Neural crest cell (in vitro differentiated cells): ENCODE data around the gene VPS13D. TPM values are rescaled to one million over a fixed set of nuclear protein-coding genes. Genes with fewer than 3 reads are reported as not detected.

Experiments
- DNase-seq: peaks from one replicate; pipeline ENCODE4 v3.0.0; 2021; ENCODE audit warnings: low read depth, mixed read lengths, low spot score
- H3K27ac Mint-ChIP-seq: one replicate; pipeline ENCODE4 v1.8.0; 2021; ENCODE audit warnings: mild to moderate bottlenecking, mixed read lengths; ENCODE audit not compliant: unreplicated experiment
- H3K27me3 Mint-ChIP-seq: 2 replicates; pipeline ENCODE4 v1.8.0; 2021; ENCODE audit warnings: low read depth, mild to moderate bottlenecking, mixed read lengths
- H3K36me3 Mint-ChIP-seq: 2 replicates; pipeline ENCODE4 v1.8.0; 2021; ENCODE audit warnings: low read depth, mild to moderate bottlenecking, mixed read lengths
- H3K4me1 Mint-ChIP-seq: 2 replicates; pipeline ENCODE4 v1.8.0; 2021; ENCODE audit warnings: mixed read lengths
- H3K4me3 Mint-ChIP-seq: one replicate; pipeline ENCODE4 v1.8.0; 2021; ENCODE audit warnings: mild to moderate bottlenecking, mixed read lengths
- H3K9me3 Mint-ChIP-seq: 2 replicates; pipeline ENCODE4 v1.8.0; 2021; ENCODE audit warnings: mixed read lengths
- total RNA-seq: library from RNA; stranded (reverse); gene quantifications from 2 replicates; pipeline ENCODE4 v1.2.1, GENCODE V29; 2021
- TF ChIP-seq, protein P1 (sequence below): fragments of 200-600 bp; sonication (generic); conservative IDR thresholded peaks from 2 replicates; pipeline ENCODE4 v1.5.0; 2021; ENCODE audit warnings: antibody characterized with exemption, mild to moderate bottlenecking

VPS13D gene
- total RNA-seq, 1 donor from 2014 or later, result 24.5 TPM

DNA sequence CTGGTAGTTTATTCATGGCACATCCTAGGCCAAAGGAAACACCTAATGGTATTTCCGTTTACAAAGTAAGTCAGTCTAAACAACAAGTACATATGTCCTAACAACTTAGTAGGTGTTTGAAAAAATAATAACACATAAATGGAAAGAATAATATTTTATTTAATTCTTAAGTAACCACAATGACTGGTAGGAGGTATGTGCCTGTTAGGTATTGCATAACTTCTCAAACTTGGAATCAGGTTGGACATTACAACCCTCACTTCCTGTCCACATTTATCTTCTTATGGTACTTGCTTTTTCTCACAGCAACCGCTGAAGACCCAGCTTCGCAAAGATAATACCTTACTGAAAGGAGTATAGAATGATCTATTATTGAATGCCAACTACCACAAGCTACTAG is 64.2 kb downstream of the VPS13D start:
- H3K4me3 Mint-ChIP-seq, result no peak overlapping the region
- no peaks in the 10 kb centered on the region for H3K4me1 Mint-ChIP-seq
- H3K36me3 Mint-ChIP-seq, result peaks cover 5% of the 10 kb centered on the region
- no peaks in the 10 kb centered on the region for H3K9me3 Mint-ChIP-seq
- no peaks in the 10 kb centered on the region for H3K27me3 Mint-ChIP-seq
- H3K27ac Mint-ChIP-seq, result no peak overlapping the region
- TF ChIP-seq, protein P1, sequence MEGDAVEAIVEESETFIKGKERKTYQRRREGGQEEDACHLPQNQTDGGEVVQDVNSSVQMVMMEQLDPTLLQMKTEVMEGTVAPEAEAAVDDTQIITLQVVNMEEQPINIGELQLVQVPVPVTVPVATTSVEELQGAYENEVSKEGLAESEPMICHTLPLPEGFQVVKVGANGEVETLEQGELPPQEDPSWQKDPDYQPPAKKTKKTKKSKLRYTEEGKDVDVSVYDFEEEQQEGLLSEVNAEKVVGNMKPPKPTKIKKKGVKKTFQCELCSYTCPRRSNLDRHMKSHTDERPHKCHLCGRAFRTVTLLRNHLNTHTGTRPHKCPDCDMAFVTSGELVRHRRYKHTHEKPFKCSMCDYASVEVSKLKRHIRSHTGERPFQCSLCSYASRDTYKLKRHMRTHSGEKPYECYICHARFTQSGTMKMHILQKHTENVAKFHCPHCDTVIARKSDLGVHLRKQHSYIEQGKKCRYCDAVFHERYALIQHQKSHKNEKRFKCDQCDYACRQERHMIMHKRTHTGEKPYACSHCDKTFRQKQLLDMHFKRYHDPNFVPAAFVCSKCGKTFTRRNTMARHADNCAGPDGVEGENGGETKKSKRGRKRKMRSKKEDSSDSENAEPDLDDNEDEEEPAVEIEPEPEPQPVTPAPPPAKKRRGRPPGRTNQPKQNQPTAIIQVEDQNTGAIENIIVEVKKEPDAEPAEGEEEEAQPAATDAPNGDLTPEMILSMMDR, result no peak
- no peak for DNase-seq

DNA sequence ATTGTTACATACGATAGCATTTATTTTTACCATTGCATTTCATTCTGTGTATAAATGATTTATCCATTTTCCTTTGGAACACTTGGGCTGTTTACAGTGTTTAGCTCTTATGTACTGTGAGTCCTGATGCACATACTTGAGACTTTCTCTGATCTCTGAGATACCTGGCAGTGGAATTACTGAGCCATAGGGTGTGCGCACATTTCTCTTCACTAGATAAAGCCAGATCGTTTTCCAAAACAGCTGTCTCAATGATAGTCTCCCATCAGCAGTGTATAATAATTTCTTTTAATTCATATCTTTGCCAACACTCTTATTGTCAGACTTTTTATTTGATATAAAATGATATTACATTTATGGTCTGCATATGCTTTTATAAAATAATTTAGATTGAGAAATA is 66.2 kb downstream of the VPS13D start:
- Mint-ChIP-seq H3K9me3 (no peaks in the 10 kb centered on the region), H3K4me1 (no peaks in the 10 kb centered on the region), H3K27ac (no peak overlapping the region), H3K27me3 (no peaks in the 10 kb centered on the region), H3K4me3 (no peak overlapping the region), H3K36me3 (peaks cover 3% of the 10 kb centered on the region)
- no peak for DNase-seq
- TF ChIP-seq, protein P1, result no peak

DNA sequence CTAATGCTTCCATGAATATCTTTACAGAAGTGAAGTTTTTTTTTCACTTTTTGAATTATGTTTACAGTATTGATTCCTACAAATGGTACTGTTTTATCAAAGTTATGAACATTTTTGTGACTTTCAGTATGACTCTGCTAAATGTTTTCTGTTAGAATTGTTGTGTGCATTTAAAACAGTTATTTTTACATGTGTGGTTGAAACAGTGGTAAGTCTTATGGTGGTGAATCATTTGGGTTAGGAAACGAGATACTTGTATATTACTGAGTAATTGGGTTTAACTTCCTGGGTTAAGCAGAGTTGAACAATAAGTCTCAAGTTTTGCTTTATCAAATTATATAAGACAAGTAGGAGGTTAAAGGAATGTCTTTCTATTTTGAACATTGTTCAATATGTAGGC is 66.8 kb downstream of the VPS13D start:
- no peaks in the 10 kb centered on the region for H3K27me3 Mint-ChIP-seq
- no peaks in the 10 kb centered on the region for H3K9me3 Mint-ChIP-seq
- H3K36me3 Mint-ChIP-seq, result no peaks in the 10 kb centered on the region
- H3K4me1 Mint-ChIP-seq, result no peaks in the 10 kb centered on the region
- no peak overlapping the region for H3K27ac Mint-ChIP-seq
- DNase-seq, result no peak
- TF ChIP-seq, protein P1, result no peak
- H3K4me3 Mint-ChIP-seq, result no peak overlapping the region

DNA sequence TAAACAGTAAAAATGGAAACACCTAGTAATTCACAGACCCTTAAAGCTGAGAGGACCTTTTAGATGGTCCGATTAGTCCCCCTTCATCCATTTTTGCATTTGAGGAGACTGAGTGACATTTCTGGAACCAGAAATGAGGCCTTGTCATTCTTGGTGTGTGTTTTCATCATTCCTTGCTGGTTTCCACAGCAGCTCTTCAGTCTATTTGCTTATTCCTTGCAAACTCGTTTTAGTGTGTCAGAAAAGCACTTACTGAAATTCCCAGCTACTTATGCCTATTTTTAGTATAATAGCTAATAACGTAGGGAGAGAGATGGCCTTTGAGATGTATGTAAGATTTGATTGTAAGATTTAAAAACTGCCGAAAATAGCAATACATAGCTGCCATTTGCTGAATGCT is 70.9 kb downstream of the VPS13D start:
- TF ChIP-seq, protein P1, result no peak
- Mint-ChIP-seq H3K27ac (no peak overlapping the region), H3K27me3 (no peaks in the 10 kb centered on the region), H3K9me3 (no peaks in the 10 kb centered on the region), H3K4me3 (no peak overlapping the region), H3K36me3 (peaks cover 14% of the 10 kb centered on the region), H3K4me1 (no peaks in the 10 kb centered on the region)
- no peak for DNase-seq

DNA sequence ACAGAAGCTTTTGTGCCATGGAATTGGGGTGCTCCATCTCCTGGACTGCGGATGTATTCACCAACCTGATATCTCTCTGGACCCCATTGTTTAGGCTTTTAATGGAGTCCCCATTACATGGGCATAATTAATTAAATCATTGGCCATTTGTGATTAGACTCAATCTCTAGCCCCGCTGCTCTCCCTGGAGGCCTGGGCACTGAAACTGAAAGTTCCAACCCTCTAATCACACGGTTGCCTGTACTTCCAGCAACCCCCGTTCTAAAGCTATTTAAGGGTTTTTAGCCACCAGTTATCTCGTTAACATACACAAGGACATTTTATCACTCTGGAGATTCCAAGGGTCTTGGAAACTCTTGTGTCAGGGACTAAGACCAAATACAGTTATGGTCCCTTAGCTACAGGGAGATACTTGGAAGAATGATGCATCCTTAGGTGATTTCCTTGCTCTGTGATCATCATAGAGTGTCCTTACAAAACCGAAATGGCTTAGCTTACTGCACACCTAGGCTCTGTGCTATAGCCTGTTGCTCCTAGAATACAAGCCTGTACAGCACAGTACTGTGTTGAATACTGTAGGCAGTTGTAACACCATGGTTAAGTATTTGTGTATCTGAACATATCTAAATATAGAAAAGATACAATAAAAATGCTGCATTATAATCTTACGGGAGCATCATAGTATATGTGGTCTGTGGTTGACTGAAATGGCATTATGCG is 71.8 kb downstream of the VPS13D start:
- Mint-ChIP-seq H3K9me3 (peaks cover 5% of the 10 kb centered on the region), H3K36me3 (peaks cover 21% of the 10 kb centered on the region), H3K4me1 (no peaks in the 10 kb centered on the region), H3K4me3 (no peak overlapping the region), H3K27me3 (no peaks in the 10 kb centered on the region), H3K27ac (no peak overlapping the region)
- no peak for DNase-seq
- TF ChIP-seq, protein P1, result no peak
